ENCODE results near the gene NTNG1.
"Not testable (repeated sequence)": the region's sequence is repeated elsewhere in the genome, so short reads cannot be mapped to it uniquely, and the experiment has no call there.

NTNG1 gene

DNA sequence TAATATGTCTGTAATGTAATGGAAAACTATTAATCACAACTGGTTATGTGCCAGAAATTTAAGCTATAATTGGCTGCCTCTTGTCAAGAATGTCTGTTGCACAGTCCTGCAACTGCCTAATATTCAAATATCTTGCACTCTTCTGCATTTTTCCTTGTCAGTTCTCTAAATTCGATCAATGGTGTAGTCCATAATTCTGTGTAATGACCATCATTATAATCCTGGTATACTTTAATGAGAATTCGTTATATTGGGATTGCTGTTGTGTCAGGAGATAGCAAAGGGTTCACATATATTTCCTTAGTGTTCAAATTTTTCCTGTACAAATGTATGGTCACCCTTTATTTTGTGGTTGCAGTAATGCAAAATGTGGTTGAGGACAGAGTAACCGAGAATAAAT, 4.8 kb downstream of the NTNG1 start:
- DNase-seq (ENCODE audit: low read depth) = no peak

DNA sequence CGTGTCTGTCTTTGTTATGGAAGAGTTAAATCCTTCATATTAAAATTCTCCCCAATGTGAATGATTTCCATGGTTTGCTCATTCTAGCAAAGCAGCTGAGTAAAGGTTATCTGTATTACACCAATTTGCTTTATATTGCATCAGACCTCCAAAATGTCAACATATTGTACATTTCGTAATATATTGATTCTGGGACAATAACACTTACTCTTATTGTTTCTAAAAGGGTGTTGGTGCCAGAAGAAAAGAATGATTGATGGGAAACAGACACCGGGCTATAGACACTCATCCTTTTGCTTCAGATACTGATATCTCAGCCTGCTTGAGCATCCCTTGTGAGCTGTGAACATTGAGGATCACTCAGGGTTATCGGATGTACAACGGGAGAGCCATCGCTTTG, 7.0 kb downstream of the NTNG1 start:
- no peak for DNase-seq (ENCODE audit: low read depth)

DNA sequence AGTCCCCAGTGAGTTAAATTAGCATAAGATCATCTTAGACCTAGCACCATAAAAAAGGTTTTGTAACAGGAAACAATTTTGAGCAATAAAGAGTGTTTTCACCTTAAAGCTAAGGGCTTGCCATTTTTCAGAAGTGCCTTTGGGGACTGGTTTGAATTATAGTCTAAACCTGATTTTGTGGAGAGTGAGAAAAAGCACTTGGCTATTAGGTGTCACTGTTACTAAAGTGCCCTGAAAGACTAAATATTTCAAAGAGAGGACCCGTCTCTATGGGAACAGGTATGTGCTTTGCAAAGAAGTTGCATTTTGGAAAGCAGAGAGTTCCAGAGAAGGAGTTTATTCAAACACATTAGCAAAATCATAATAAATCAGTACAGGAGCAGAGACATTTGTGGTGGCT, 9.1 kb downstream of the NTNG1 start:
- no peak for DNase-seq (ENCODE audit: low read depth)

DNA sequence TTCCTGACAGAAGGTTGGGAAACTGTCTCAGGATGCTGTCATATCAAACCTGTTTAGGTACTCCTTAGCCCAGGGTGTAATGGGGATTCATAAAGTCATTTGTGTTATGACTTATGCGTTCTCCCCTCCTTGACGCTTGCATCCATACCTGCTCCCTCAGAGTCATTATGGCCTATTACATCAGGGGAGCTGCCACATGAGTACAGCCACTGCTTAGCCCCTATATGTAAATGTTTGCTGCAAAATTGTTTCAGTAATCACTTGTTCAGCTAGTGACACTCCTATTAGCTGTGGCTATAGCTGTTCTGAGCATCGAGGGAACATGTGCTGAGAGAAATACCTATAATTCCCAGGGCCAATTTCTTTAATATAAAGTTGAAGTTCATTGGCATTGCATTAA, 10.5 kb downstream of the NTNG1 start:
- no peak for DNase-seq (ENCODE audit: low read depth)

DNA sequence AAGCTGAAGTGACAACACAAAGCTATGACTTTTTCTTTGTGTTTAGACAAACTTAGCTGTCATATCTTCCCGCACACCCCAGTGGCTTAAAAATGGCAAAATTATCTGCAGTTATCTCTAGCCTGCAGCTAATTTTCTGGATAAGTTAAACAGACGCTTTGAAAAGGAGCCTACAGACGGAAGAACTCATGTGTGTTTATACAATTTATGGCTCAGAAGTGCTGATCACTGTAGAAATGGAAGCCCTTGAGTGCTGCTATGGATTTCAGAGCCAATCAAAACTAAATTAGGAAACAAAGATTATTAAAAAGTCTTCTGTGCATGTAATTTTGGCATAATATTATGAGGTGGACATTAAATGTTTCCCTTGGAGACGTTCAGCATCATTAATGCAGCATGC, 11.6 kb downstream of the NTNG1 start:
- DNase-seq (ENCODE audit: low read depth) = no peak

DNA sequence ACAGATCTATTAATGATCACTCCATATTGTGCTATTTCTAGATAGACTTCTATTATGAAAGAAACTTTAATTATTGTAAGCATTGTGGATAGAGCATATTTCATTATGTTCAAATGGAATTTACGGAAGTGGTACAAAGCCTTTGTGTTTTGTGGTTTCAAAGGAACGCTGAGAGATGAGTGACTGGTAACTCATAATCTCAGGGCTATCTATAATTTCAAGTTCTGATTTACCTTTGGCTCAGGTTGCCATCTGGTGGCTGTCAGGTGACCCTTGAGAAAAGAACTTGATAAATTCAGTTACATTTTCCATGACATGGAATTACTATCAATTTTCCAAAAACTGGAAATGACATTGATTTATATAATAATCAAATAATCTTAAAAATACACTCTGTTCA, 12.2 kb downstream of the NTNG1 start:
- no peak for DNase-seq (ENCODE audit: low read depth)

DNA sequence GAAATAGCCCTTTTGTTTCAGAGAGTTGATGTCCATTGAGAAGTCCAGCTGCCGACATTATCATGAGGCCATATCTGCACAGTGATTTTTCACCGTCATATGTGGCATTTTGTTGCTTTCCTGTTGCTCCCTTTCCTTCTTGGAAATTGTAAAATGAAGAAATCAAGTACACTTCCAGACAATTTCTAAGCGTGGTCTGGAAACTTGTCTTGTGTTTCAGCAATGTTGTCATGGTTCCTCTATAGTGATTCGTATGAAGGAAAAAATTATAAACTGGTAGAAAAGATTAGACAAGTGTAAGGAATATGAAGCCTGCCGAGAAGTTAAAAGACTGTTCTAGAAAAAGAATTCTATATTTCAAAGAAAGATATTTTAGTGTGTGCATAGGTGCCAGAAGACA, 17.7 kb downstream of the NTNG1 start:
- no peak for DNase-seq (ENCODE audit: low read depth)

DNA sequence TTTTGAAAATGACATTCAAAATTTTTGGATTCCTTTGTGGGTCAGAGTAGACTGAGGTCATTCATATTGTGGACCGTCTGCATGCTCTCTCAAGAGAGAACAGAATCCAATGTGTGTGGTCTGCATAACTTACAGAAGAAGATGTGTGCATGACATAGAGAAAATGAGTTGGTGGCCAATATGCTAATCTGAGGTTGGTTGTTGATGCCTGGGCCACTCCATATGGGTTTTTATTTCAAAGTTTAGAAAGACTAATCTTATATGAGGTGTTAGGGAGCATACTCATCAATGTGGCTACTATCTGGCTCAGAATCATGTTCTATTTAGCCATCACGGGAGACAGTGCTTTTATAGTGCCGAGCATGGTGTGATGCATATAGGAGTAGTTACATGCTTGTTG, 18.2 kb downstream of the NTNG1 start:
- DNase-seq (ENCODE audit: low read depth) = no peak

DNA sequence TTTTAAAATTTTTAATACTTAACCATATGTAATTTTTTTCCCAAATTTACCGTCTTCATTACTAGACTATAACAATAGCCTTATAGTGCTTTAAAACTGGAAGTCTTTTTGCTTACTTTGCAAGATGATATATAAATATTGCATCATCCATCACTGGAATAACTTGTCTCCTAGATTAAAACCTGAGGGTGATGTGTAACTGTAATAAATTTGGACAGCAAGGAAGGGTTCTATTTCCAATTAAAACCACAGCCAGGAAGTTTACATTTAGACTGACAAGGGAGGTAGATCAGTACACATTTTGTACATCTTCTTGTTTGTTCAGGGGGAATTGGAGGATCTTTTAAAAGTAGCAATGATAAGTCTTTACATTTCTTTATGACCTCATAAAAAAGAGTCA, 21.9 kb downstream of the NTNG1 start:
- no peak for DNase-seq (ENCODE audit: low read depth)

DNA sequence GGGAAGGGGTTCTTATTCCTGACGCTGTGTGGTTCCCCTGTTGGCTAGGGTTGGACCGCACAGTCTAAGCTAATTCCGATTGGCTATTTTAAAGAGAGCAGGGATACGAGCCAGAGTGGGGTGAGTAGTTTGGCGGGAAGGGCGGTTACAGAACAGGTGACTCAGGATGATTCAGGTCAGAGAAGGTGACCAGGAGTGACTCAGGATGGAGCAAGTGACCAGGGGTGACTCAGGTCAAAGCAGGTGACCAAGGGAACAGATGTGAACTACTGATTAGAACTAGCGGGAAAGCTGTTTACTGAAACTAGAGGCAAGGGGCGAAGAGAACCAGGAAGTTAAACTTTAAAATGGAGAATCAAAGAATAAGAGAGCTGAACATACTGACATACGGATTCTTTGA, 24.1 kb downstream of the NTNG1 start:
- not testable (repeated sequence) for DNase-seq (ENCODE audit: low read depth)

DNA sequence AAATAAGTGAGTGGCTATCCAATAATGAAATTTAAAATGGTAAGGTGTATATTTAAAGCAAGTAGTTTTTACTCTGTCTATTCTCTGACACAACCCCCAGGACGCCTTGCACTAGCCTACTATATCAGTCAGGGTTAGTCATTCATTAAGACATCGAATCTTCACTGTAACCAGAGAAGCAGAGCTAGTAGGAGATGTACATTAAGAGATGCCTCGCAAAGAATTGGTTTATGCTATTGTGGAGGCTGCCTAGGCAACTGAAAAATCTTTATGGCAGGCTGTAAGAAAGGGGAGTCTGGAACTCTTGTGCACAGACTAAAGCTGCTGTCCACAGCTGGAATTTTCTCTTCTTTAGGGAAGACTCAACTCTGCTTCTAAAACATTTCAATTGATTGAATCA, 28.8 kb downstream of the NTNG1 start:
- no peak for DNase-seq (ENCODE audit: low read depth)

DNA sequence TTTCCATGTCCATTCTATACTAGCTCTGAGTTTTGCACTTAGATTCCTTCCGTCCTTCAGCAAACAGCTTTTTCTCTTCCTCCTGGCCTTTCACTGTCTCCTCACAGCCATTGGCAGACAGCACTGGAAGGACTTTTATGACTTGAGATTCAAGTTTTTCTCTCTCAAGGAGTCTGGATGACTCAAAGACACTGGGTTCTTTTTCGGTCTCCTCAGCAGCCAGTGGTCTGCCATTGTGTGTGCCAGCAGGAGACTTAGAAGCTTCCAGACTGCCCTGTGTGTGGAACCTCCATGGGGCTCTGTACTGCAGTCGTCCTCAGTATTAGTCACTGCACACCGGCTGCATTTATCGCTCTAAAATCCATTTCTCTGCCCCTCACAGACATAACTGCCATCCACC, 30.5 kb downstream of the NTNG1 start:
- no peak for DNase-seq (ENCODE audit: low read depth)

DNA sequence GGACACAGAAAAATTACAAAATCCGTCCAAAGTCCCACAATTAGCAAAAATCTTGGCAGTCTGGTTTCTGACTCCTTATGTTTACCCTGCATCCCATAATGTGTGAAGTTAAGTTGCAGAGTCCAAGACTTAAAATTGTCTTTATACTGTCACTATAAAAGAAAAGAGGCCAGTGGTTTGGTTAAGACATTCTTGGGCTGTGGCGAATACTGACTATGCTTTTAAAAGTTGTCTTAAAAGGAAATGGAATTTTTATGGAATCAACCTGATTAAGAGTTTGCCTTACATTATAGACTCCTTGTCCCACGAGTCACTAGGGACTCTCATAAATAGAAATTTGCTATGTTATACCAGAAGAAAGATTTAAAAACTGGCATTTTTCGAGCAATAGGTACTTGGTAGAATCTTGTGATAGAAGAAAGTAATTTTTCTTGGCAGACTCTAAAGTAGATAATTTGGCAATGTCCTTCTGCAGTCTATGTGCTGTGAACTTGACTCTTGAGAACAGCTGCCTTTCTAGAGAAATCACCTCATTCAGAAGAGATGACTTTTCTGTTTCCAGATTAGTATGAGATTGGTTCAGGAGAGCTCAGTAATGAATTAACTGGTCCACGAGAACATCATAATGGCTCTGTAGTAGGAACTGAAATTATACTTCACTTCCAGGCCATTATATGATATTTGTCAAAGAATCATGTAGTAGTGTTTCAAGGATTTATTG, 31.8 kb downstream of the NTNG1 start:
- no peak for DNase-seq (ENCODE audit: low read depth)

DNA sequence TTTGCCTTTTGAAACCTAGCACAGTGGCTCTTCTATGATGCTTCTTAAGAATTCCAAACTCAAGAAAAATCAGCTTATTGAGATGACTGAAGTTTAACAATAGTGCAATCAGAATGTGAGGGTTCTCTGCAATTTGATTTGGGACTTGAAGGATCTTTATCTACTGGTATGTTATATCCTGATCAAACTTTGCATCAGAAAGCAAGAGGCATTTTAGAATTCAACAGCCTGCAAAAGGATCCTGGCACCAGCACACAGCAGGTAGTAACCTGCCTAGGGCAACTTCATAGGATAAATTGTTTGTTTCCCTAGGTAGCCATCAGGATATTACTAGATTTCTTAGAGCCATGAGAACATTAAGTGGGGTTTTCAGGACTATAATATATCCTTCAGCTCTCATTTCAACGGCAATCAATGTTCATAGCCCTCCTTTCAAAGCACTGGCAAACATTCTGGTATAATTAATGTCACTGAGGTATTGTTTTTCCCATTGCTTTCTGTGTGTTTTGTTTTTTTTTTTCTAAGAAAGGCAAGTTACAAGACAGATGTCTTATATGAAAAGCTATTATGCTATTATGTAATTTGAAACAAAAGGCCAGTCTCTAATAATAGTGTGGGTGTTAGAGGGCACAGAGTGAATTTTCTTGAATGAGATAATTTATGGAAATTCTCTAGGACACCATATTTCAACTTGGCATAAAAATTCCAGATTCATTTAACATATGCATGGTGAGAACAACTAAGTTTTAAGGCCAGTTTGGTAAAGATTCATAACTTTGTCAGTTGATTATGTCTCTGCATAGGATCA, 34.5 kb downstream of the NTNG1 start:
- no peak for DNase-seq (ENCODE audit: low read depth)

DNA sequence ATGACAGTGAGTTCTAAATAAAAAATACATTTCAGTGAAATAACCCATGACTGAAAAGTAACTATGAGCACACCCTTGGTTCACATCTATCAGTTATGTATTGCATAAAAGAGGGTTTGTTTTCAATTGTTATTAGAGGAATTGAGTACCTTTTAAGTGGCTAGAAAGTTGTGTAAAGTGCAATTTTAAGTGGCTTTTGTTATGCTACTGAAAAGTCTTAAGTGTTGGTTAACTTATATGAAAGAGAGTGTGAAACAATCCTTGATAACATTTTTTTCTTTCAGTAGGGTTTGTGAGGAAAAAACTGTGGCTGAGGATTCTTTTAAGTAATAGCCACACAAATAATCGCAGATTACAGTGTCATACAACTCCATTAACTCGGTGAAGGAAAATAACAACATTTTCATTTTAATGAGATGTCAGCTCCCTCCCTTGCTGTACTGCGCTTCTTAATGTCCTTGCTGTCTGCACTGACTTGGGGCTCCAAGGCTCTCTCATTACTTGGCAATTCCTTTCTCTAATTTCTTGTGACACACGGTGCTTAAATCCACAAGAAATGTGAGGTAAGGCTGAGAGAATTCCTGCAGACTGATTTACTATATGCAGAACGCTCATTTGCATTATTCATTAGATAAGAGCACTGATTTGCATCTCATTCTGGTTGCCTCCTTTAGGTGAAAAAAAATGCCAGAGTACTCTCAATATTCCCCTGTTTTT, 40.6 kb downstream of the NTNG1 start:
- DNase-seq (ENCODE audit: low read depth) = no peak

DNA sequence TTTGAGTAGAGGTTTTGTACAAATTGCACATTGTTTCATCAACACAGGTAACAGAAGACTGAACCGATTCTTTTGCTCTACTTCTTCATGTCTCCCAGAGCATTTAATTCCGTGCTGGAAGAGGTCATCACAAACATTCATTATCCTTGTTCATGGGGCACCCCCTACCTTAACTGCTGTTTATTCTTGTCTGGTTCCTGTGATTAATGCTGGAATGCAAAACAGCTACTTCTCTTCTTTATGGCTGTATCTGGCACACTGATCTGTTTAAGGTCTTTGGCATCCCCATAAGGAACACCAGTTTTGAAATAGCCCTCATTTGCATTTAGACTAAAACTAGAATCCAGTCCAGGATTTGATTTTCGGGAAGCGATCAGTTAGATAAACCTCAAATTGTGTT, 42.2 kb downstream of the NTNG1 start:
- DNase-seq (ENCODE audit: low read depth) = no peak

DNA sequence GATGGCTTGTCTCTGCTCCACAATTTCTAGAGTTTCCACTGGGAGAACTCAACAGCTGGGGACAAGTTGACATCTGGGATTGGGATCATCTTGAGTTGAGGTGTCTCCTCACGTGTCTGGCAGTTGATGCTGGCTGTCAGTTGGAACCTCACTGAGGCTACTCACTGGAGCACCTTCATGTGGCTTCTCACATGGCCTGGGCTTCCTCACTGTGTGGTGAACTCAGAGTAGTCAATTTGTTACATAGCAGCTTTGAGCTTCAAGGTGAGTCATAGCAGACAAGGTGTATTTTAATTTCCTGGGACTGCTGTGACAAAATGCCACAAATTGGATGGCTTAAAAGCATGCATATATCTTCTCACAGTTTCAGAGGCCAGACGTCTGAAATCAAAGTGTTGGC, 44.0 kb downstream of the NTNG1 start:
- no peak for DNase-seq (ENCODE audit: low read depth)

DNA sequence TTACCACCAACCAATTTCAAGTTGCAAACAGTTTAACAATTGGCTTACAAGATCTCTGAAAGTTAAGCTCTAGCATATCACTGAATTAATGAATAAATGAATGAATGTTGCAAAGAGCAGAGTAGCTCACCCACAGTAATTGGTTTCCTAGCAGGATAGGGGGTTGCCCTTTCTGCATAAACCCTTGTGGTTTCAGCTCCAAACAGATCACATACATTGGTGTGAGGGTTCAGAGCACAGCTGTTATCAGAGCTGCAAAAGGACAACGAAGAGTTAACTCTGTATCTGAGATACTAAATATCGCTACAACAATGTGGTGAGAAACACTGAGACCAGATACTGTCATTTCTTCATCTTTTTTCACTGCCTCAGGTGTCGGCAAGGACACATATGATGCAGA, 46.6 kb downstream of the NTNG1 start:
- no peak for DNase-seq (ENCODE audit: low read depth)

DNA sequence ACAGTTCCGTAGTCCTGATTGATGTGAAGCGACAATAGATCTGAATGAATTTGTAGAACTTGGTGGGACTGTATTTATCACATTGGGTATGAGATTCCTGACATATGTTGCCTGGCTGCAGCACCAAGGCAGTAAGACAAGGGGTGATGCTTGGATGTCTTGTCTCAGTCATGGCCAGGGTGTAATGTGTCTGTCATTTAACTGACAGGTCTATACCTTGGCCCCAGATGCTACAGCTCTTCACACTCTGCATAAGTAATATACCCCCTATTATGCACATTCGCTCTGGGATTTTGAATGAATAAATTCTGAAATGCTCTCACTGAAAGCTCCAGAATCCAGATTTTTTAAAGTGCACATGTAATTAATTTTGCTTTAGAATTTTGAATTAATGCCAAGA, 47.3 kb downstream of the NTNG1 start:
- no peak for DNase-seq (ENCODE audit: low read depth)

DNA sequence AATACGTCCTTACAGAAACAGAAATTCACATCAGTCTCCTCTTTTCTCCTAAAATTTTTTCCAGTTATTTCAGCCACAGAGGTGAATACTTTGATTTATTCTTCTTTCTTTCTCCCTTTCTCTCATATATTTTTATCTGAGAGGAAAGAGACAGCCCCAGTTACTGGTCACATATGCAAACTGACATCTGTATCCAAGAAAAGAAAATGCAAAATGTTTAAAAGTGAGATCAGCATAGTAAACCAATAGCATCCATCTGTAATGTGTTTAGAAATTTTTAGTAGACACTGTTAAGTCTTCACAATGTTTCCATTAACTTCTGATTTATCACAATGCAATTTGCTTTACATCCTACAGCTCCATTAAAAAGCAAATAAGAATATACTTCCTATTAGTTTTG, 53.5 kb downstream of the NTNG1 start:
- DNase-seq (ENCODE audit: low read depth) = no peak

DNA sequence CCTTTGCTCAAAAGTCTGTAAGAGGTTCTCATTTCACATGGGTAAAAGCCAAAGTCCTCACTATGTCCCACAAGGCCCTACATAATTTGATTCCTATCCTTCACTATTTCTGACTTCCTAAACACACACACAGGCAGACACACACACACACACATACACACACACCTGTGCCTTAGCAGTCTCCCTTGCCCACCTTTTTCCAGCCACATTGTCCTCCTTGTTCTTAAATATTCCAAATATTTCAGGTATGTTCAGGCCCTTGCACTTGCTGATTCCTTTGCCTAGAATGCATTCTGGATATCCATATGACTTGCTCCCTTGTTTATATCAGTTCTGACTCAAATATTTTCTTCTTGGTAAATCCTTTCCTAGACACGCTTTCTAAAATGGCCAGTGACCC, 54.6 kb downstream of the NTNG1 start:
- DNase-seq (ENCODE audit: low read depth) = no peak

DNA sequence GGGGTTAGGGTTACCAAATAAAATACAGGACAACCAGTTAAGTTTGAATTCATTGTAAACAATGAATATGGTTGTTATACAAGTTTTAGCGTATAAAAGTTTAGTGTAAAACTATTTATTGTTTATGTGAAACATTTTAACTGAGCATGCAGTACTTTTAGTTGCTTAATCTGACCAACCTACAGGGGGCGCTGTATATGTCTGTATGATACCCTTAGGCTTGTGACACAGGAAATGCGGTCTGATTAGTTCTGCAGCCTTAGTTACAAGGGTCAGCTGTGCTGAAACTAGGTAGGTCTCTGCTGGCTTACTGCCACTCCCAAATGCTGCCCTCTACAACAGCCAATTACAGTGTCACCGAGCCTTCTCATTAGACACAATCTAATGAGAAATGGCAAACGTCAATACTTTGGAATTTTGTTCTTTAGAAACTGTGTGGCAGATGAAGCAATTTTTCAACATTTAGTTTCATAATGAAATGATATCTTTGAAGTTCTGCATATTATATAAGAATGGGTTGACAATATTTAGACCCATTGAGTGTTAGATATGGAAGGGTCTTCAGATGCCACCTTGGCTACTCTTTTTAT, 56.2 kb downstream of the NTNG1 start:
- peak; percentile 52 for DNase-seq (ENCODE audit: low read depth)

DNA sequence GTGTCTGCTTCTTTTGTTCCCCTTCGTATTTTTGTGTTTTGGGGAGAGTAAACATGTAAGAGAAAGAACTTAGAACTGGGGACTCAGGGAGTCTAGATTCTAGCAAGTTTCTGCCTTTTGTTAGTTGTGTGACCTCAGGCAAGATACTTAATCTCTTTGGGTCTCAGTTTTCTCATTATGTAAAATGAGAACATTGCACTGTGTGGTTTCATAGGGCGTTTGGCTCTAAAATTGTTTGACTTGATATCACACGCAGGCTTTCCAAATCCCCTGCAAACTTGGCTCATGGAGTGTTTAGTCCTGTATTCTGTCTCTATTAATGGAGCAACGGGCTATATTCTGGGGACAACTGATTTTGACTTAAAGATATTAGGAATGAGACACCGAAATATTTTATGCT, 57.7 kb downstream of the NTNG1 start:
- no peak for DNase-seq (ENCODE audit: low read depth)
